ENCODE results near the gene MTG1. TPM values are rescaled to one million over a fixed set of nuclear protein-coding genes. Genes with fewer than 3 reads are reported as not detected.

The MTG1 gene
- total RNA-seq, 1 experiment from 2014 or later, result 83.3 TPM

DNA sequence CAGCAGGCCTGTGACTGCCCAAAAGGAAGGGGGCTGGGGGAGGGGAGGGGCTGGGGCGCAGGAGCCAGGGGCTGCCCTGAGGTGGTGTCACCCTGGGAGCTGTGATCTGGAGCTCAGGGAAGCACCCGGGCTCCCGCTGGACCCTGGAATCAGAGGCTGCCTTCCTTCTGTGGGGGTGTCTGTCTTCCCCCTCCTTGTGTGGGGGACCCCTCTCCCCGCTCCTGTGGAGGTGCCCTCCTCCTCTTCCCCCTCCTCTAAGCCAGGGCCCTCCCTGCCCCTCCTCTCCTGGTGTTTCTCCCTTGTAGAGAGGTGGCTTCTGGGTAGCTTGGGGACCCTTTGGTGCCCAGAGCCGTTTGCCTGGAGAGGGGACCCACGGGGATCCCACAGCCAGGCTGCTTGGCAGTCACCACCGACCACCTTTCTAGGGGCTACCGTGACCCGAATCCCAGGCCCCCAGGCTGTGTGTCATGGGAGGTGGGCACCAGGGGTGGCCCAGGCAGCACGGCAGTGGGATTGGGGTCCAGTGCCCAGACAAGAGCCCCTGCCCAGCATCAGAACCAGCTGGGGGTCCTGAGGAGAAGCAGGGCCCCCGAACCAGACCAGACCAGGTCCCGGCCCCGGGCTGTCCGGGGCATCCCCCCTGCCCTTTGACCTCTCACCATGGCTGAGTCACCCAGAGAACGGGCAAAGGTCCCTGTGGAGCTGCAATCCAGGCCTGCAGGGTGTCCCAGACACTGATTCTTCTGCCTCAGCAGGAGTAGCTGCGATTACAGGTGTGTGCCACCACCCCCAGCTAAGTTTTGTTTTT lies 46.0 kb upstream of the MTG1 start:
- POLR2A ChIA-PET (ENCODE audit: low non-redundant PET), result no interaction called here
- Histone ChIP-seq H3K27me3 (replicated peaks; ENCODE audit: insufficient read depth, low read depth, low read length, poor library complexity) (no peaks in the 10 kb centered on the region), H3K9me3 (ENCODE audit: low read depth, low read length, poor library complexity, severe bottlenecking) (no peaks in the 10 kb centered on the region), H3K27ac (ENCODE audit: low read depth, low read length, poor library complexity, severe bottlenecking) (no peak overlapping the region), H3K36me3 (ENCODE audit: insufficient read depth, low read length, poor library complexity, severe bottlenecking) (no peaks in the 10 kb centered on the region), H3K4me3 (ENCODE audit: low read depth, low read length, poor library complexity, severe bottlenecking) (no peak overlapping the region), H3K4me1 (ENCODE audit: insufficient read depth, low read length, poor library complexity, severe bottlenecking) (peaks cover 6% of the 10 kb centered on the region)
- no peak for DNase-seq (ENCODE audit: low spot score)
- no TSS peak for BruUV-seq (replicated peaks)
- CTCF ChIA-PET, result interaction anchor here (0.8 to 0.9 kb wide), 2 partner anchors 11 to 18 kb away, joined by 3 to 4 read pairs; no protein-coding TSS in a partner anchor
- no peak for TF ChIP-seq EZH2 (IDR thresholded peaks at IDR 0.05; ENCODE audit: borderline replicate concordance, low read depth, low read length, poor library complexity, severe bottlenecking)
- intact Hi-C loops (cut with micrococcal nuclease; ENCODE audit: unreplicated experiment), result no loop called here

DNA sequence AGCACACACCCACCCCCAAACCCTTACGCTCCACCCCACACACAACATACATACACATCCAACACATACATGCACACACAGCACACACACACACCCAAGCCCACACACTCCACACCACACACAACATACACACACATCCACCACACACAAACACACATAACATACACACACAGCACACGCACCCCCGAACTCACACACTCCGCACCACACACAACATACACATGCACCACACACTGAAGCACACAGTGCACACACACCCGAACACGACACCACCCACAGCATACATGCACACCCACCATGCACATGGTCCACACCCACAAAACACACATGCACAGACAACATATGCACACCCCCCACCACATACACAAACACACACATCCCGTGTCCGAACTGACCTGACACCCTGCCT lies 44.8 kb upstream of the MTG1 start:
- H3K36me3 ChIP-seq (ENCODE audit: insufficient read depth, low read length, poor library complexity, severe bottlenecking), result no peaks in the 10 kb centered on the region
- H3K4me3 ChIP-seq (ENCODE audit: low read depth, low read length, poor library complexity, severe bottlenecking), result no peak overlapping the region
- intact Hi-C loops (cut with micrococcal nuclease; ENCODE audit: unreplicated experiment), result no loop called here
- no peaks in the 10 kb centered on the region for H3K9me3 ChIP-seq (ENCODE audit: low read depth, low read length, poor library complexity, severe bottlenecking)
- no peak for DNase-seq (ENCODE audit: low spot score)
- H3K27me3 ChIP-seq (replicated peaks; ENCODE audit: insufficient read depth, low read depth, low read length, poor library complexity), result no peaks in the 10 kb centered on the region
- no peak overlapping the region for H3K27ac ChIP-seq (ENCODE audit: low read depth, low read length, poor library complexity, severe bottlenecking)
- H3K4me1 ChIP-seq (ENCODE audit: insufficient read depth, low read length, poor library complexity, severe bottlenecking), result peaks cover 6% of the 10 kb centered on the region
- POLR2A ChIA-PET (ENCODE audit: low non-redundant PET), result no interaction called here
- CTCF ChIA-PET, result no interaction called here
- TF ChIP-seq EZH2 (IDR thresholded peaks at IDR 0.05; ENCODE audit: borderline replicate concordance, low read depth, low read length, poor library complexity, severe bottlenecking), result no peak
- TF ChIP-seq, protein P1, sequence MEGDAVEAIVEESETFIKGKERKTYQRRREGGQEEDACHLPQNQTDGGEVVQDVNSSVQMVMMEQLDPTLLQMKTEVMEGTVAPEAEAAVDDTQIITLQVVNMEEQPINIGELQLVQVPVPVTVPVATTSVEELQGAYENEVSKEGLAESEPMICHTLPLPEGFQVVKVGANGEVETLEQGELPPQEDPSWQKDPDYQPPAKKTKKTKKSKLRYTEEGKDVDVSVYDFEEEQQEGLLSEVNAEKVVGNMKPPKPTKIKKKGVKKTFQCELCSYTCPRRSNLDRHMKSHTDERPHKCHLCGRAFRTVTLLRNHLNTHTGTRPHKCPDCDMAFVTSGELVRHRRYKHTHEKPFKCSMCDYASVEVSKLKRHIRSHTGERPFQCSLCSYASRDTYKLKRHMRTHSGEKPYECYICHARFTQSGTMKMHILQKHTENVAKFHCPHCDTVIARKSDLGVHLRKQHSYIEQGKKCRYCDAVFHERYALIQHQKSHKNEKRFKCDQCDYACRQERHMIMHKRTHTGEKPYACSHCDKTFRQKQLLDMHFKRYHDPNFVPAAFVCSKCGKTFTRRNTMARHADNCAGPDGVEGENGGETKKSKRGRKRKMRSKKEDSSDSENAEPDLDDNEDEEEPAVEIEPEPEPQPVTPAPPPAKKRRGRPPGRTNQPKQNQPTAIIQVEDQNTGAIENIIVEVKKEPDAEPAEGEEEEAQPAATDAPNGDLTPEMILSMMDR (conservative IDR thresholded peaks at IDR 0.05; ENCODE audit: low read depth, low read length), result no peak
- no TSS peak for BruUV-seq (replicated peaks)

DNA sequence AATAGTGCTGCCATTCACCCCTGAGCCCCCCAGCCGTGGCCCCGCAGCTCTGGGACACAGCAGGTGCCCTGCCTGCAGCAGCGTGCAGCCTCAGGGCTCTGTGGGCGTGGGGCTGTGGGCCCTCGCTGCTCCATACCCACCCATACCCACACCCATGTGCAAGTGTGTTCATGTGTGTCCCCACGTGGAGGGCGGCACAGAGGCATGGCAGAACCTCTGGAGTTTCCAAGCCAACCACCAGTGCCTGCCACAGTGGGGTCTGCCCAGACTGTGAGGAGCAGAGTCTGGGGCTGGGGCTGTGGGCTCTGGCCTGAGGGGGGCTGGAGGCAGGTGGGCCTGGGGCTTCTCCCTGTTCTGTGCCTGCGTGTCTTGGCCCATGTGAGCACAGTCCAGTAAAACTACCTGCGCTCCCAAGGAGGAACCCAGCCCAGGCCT lies 44.4 kb upstream of the MTG1 start:
- no peak for DNase-seq (ENCODE audit: low spot score)
- H3K9me3 ChIP-seq (ENCODE audit: low read depth, low read length, poor library complexity, severe bottlenecking), result no peaks in the 10 kb centered on the region
- peaks cover 6% of the 10 kb centered on the region for H3K4me1 ChIP-seq (ENCODE audit: insufficient read depth, low read length, poor library complexity, severe bottlenecking)
- no peaks in the 10 kb centered on the region for H3K27me3 ChIP-seq (replicated peaks; ENCODE audit: insufficient read depth, low read depth, low read length, poor library complexity)
- CTCF ChIA-PET, result no interaction called here
- no peaks in the 10 kb centered on the region for H3K36me3 ChIP-seq (ENCODE audit: insufficient read depth, low read length, poor library complexity, severe bottlenecking)
- intact Hi-C loops (cut with micrococcal nuclease; ENCODE audit: unreplicated experiment), result no loop called here
- TF ChIP-seq, protein P1 (conservative IDR thresholded peaks at IDR 0.05; ENCODE audit: low read depth, low read length), result no peak
- TF ChIP-seq EZH2 (IDR thresholded peaks at IDR 0.05; ENCODE audit: borderline replicate concordance, low read depth, low read length, poor library complexity, severe bottlenecking), result no peak
- no peak overlapping the region for H3K27ac ChIP-seq (ENCODE audit: low read depth, low read length, poor library complexity, severe bottlenecking)
- POLR2A ChIA-PET (ENCODE audit: low non-redundant PET), result no interaction called here
- BruUV-seq (replicated peaks), result no TSS peak
- no peak overlapping the region for H3K4me3 ChIP-seq (ENCODE audit: low read depth, low read length, poor library complexity, severe bottlenecking)
